Measurements from ENCODE around the gene ALK.

Gene ALK

DNA sequence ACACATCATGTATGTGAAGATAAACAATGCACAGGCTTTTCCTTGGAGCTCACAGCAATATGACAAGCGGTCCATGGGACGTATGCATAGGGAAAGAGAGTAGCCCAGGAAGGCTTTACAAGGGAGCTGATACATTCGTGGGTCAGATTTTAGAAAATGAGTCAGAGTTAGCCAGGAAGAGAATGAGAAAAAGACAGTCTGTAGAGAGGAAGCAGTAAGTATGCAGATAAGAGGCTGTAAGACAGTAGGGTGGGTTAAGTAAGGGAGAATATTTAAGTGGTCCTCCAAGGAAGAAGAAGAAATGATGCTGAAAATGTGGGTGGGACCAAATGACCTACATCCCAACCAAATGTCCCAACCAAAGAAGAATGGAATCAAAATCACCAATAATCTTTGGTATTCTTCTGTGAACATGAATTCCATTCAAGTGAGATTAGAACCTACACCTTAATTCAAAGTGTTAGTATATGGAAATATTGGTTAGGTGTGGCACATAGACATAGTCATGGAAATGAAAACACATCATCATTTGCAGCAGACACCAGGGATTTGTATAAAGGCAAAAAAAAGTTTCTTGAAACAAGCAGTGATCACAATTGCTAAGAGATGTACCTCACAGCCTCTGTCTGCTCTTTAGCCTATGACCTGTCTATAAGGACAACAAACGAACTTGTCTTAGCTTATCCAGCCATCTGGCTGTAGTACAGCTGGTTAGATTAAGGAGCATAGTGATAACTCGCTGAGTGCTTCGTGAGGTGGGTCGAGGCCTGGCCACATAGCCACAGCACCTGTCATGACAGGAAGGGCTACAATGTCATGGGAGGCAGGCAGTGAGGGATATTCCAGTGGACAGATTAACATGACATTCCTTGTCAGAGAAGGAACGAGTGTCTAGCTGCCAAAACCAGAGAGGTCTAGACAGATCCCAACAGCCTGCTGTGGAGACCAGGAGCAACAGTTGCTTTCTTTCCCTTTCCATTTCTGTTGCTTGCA lies 133.6 kb downstream of the ALK start:
- DNase-seq = no peak

DNA sequence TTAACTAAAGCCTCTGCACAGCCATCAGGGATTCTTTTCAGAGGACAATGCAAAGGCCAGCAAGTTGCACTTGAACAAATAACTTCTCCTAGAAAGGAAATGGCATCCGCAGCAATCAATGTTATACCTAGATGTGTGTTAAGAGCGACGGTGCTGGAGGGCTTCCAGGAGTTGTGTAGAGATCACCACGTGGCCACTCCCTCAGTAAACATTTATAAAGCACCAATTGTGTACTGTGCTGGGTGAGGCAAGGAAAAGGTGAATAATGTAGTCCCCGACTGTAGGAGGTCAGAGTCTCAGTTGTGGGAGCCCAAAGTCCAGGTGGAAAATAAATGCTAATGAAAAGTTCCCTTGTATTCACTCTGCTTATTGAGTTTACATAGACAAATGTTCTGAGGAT lies 135.0 kb downstream of the ALK start:
- no peak for DNase-seq

DNA sequence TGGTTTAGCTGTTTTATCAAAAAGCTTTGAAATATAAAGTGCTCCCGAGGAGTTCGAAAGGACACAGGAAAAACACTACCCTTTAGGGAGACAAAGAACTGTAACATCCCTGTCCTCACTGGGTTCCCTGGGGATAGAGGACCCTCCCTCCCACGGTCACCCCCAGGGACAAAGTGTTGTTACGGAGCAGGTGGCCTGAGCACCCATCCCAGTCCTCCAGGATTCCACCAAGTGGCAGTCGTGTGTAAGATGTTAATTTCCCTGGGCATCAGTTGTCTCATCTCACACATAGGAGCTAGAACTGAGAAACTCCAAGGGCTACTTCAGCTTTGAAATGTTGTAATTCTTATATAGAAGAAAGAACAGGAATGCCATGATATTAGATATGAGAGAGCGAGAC lies 137.7 kb downstream of the ALK start:
- DNase-seq = no peak

DNA sequence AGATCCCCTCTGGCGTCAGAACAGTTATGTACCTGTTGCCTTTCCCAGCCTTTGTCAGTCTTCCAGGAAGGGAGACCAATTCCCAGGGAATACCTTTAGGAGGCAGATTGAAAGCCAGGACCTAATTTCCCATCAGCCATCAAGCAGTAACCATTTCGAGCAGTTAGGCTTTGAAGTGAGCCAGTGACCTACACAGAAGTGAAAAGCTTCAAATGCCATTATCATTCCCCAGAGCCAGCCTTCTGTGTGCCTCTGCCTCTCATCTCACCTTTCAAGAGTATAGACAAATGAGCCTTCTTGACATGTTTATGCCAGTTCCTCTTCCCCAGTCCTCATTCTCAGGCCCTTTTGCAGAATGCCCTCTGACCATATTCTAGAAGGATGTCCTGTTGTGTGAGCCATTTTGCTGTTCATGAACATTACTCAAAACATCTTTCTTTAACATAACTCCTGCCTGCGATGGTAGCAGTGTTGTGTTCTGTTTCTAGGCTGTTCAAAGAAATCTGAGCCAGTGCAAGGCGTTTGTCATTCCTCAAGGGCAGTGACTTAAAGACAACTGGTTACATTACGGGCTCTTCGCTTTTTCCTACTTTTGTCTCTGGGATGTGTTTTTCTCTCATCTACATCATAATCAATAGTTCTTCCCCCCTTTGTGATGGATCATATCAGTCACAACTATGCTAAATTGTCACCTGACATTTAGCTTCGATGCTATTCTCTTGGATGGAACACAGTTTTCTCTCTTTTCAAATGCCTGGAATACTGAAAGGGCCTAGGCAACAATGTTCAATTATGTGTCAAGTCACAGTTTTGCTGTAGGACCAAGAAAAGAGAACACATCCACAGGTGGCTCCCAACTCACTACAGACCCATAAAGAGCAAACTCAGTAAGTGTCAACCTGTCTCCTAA lies 138.6 kb downstream of the ALK start:
- DNase-seq = no peak

DNA sequence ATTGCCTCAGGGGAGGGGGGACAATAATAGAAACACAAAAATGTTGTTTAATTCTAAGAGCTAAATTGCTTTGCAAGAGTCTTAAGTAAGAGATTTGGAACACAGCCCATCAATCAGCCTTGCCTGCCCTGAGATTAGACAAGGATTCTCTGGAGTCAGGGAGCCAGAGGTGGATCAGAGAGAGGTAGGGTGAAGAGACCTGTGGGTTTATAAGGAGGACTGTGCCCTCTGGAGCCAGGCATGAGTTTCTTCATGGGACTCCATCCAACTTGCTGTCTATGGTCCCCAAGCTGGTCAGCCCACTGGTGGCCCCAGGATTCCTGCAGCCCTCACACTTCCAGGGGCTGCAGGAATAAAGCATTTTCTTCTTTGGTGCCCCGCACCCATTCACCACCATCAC lies 139.3 kb downstream of the ALK start:
- DNase-seq = no peak

DNA sequence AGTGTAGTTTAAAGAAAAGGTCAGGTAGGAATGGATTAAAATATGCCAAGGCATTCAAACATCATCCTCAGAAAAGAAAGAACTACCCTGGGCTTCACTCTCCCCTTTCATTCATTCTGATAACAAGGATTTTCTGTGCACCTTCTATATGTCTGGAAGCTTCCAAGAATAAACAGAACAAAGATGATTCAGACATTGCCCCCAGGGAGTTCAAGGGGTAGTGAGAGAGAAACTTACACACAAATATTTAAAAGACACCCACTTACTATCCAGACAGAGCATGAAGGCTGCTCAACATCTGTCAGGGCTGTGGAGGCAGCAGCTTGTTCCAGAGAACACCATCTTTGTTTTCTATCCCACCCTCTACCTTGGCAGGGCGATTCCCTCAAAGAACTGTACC lies 140.5 kb downstream of the ALK start:
- no peak for DNase-seq

DNA sequence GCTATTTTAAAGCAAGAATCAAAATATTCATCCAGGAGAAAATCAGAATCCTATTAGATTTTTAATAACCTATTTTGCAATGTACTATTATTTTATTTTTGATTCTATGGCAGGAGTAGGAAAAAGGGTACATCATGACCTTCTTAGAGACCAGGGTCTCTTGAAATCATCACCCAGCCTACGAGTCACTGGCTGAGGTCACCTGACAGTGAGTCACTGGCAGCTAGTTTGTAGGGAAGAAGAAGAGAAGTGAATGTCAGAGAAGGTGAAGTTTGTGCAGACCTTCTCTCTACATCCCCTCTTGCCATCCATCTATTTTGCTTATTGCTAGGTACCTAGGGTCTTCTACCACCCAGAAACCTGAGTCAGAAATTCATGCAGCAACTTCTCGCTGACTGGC lies 144.2 kb downstream of the ALK start:
- DNase-seq = no peak

DNA sequence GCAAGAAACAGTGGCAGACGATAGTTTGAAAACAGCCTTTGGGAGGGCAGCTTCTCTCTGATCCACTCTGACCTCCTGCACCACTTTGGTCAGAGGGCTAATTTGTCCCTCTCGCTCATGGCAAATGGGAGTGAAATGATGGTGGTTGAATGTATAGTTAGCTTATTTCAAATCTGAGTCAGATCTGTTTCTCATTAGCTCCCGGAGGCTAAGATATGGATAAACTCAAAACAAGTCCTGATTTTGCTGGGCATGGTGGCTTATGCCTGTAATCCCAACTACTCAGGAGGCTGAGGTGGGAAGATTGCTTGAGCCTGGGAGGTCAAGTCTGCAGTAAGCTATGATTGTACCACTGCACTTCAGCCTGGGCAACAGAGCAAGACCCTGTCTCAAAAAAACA lies 145.0 kb downstream of the ALK start:
- no peak for DNase-seq

DNA sequence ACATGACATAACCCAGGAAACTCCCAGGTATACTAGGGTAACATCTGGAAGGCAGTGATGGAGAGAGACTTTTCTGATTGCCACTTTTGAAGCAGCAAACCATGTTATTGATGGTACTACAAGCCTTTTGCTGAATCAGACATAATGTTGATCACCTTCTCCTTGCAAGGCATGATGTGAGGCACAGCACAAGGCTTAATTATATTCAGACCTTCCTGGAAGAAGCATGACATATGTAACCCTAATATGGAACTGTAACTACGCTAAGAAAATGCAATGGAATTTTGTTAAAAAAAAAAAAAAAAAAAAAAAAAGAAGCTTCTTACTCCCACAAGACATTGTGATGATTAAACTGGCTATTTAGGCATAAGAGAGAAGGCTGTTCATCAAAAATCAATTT lies 145.4 kb downstream of the ALK start:
- no peak for DNase-seq

DNA sequence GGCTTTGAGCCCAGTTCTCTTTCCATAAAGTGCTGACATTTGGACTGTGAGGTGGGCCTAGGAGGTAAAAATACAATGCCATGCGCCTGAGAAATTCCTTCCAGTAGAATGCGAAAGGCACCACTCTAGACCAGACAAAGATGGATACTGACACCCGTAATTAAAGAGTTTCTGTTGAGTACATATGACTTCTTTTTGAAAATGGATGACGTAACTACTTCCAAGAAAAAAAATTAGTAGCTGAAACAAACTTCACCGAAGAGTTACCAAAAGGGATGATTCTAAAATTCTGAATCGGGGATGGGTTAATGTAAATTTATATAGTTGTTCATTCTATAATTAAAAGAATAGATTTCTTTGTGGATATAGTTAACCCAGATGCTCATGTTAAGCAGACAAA lies 146.8 kb downstream of the ALK start:
- DNase-seq = no peak

DNA sequence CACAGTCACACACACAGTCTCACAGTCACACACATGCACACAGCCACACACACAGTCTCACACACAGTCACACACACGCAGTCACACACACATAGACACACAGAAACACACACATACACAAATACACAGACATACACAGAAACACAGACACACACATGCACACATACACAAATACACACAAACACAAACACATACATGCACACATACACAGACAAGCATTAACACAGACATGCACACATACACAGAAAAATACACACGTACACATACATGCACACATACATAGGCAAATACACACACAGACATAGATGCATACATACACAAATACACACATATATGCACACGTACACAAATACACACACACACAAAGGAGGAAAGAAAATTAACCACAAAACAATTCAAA lies 150.5 kb downstream of the ALK start:
- no peak for DNase-seq

DNA sequence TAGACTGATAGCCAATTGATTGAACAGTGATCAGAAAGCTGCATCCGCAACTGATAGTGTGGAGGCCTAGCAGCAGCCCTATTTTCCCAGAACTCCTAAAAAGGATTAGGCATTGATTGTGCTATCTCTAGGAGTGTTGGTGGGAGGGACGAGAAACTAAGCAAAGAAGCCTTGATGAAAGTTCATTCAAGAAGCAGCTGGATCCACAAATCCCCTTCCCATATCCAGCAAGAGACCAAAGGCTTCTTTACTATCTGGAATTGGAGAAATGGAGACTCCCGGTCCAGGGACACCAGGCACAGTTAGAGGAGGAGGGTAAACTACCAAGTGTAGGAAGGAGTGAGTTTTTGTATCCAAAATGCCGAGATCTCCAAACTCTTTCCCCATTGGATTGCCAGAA lies 151.5 kb downstream of the ALK start:
- no peak for DNase-seq

DNA sequence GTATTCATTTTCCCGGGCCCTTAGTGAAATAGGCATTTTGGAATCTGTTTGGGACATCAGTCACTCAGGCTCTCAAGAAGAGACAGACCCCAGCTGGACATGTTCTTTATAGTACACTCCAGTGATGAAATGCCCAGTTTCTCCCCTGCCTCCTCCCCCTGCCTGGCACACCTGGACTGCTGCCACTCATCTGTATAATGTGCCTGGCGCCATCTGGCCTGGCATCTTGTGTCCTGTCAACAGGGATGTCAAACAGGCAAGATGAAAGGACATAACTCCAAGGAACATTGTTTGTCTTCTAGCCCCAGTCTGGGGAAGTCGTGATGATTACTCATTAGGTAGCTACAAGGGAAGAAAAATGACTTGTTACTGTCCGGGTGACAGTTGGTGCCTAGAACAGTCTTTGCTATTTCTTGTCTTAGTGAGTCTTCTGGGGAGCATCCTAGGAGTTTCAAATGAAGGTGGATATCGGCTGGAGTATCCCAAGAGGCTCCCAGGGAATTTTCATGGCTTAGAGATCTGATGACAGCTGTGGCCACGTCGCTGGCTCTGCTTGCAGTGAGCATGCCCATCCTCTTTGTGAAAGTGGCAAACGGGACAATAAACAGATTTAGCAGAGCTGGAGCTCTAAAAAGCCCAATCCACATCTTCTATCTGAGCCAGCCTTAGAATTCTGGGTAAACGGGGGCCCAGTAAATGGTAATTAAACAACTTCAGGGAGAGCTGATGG lies 153.6 kb downstream of the ALK start:
- no peak for DNase-seq

DNA sequence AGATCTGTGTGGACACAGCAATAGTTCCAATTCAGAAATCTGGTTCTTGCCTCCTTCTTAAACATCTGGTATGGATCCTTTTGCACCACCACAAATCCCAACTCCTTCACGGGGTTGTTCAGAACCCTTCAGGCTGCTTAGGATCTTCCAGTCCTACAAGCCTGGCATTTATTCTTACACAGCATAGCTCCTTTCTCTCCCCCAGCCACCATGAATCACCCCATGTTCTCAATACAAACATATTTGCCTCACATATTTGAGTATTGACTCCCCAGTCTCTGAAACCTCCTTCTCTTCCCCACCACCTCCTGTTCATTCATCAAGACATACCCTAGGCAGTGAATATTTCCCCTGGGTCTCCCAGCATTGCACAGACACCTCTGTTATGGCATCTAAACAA lies 155.2 kb downstream of the ALK start:
- no peak for DNase-seq

DNA sequence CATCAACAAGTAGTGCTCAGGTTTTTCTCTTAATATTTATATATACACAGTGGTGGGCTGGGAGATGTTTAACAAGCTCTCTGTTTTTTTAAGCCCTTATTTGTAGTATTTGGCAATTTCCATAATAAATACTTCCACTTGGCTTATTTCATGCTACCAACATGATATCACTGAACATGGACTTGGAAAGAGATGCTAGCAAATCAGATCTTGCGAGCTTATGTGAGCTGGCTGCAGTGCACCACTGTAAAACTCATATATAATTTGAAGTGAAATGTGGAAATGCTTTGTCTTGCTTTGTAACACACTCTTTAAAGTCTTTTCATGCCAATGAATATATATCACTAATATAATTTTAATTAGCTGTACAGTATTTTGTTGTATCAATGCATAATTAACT lies 155.7 kb downstream of the ALK start:
- no peak for DNase-seq

DNA sequence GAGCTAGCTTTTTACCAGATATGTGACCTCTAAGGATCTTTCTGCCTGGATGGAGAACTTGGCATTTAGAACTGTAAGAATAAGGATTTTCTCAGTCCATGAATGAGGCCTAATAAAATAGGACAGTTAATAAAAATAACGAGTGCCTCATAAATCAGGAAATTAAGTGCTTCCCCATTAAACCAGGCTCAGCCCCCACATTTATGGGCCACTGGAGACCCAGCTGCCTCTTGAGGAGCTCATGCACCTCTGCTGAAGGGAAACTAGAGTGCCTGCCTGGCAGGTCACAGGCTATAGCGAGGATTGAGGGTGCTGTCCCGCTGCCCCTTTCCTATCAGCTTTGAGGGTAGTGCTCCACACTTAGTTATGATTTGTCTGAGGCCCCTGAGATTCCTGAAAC lies 158.0 kb downstream of the ALK start:
- DNase-seq = no peak

DNA sequence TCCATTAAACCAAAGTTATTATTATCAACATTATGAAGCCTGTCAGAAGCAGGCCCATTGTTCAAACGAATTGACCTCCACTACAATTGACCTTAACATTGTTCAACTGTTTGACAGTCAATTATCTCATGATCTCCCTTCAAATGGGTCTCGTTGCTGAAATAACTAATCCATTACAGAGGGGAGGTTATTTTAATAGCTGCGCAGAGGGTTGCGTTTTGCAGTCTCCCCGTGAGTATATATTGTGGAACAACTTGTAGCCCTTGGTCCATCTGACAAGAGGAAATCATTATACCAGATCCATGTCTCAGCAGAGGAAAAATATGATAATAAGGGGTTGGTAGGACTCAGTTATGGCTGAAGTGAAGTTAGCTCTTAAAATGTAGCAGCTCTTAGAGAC lies 159.1 kb downstream of the ALK start:
- no peak for DNase-seq

DNA sequence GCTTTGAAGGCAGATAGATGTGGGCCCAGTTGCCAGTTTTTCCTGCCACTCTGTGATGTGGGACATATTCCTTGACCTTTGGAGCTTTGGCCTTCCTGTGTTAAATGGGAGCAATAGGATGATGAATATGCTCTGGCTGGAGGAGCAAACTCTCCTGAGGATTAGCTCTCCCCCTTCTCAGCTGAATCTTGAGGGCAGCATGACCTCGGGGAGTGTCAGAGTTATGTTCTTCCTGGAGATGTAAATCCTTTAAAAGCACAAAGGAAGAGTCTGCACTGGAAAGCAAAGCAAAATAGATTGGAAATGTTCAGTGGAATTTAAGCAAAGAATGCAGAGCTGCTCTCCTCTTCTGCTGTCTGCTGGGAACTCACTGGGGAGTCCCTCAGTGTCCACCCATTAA lies 160.1 kb downstream of the ALK start:
- no peak for DNase-seq

DNA sequence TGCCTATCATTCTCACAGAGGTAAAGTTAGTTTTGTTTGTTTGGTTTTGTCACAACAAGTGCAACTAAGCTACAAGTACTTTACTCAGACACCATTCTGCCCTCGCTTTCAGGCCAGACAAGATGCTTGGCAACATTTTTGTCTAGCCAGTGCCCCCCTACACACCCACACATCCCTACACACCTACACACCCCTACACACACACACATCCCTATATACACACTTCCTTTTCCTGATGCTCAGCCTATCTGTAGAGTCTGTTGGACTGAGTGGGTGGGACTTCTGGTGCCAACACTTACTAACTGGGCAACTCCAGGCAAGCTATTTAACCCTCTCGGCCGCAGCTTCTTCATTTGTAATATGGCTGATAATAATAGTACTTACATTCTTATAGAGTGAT lies 161.4 kb downstream of the ALK start:
- no peak for DNase-seq

DNA sequence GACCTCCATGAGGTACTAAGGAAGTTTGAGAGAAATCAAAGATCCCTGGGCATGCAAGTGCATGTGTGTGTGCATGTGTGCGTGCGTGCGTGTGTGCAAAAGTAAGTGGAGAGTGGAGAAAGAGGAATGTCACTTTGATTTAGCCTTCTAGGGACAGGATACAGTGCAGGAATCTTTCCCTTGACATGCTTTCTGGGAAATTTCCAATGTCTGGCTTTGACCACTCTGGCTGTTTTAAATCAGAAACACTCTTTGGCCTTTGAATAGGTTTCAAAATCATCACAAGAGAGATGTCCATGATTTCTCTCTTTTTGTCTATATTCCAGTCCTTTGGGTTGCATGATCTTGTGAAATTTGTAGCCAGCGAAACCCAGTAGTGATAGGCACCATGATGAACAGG lies 162.0 kb downstream of the ALK start:
- DNase-seq = no peak

DNA sequence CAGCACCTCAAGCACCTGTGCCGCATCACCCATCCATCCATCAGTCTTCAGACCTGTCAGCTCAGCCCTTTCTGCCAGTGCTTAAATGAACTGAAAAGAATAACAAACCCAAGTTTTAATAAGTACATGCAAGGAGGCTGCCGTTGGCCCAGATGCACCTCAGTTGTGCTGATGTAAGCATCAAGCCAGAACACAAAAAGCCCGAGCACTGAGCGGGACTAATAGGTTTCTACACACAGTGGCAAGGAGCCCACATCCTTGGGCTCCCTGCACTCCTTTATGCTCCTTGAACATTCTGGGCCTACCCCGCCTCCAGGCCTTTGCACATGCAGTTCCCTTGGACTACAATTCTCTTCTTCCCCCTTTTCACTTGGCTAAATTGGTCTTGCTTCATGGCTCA lies 165.6 kb downstream of the ALK start:
- DNase-seq = no peak

DNA sequence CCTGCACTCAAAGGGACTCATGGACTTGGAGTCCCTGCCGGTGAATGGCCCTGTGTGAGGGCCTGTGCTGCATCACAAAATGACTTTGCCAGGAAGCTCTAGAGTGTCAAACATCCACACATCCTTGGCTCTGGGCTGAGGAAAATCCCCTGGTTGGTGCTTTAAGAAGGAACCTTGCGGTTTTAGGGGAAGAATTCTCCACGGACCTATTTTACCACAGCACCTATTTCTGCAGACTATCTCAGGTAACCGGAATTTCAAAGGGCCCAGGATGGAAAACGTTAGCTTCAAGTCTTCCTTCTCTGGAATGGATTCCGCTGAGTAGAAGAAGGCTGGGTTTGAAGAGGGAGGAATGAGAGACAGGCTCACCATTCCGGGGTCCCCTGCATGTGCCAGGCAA lies 166.2 kb downstream of the ALK start:
- DNase-seq = no peak

Data from activated gamma-delta T cell (primary cell).